NAMALWA (cell line): Measurements from ENCODE around the gene KCNK17.

Experiments used
- DNase-seq: peaks from one replicate; pipeline ENCODE4 v3.0.0-alpha.2; 2015; ENCODE audit warnings: low spot score

The KCNK17 gene

GRCh38 chr6:39266782-39267355 lies 47.4 kb downstream of the KCNK17 start:
- DNase-seq = no peak

- DNase-seq = no peak
These were observed 47.8 kb downstream of the KCNK17 start for GRCh38 chr6:39266375-39266774.

- DNase-seq = no peak
These were observed 50.7 kb downstream of the KCNK17 start for GRCh38 chr6:39263303-39264037.

- no peak for DNase-seq
These were observed 52.5 kb downstream of the KCNK17 start for GRCh38 chr6:39261751-39262150.

GRCh38 chr6:39260953-39261352 lies 53.3 kb downstream of the KCNK17 start:
- no peak for DNase-seq

GRCh38 chr6:39260456-39260855 lies 53.8 kb downstream of the KCNK17 start:
- DNase-seq = no peak

GRCh38 chr6:39256294-39256940 lies 57.8 kb downstream of the KCNK17 start:
- no peak for DNase-seq

GRCh38 chr6:39254999-39255535 lies 59.2 kb downstream of the KCNK17 start:
- no peak for DNase-seq

GRCh38 chr6:39251406-39251805 lies 62.8 kb downstream of the KCNK17 start:
- DNase-seq = no peak

- no peak for DNase-seq
These were observed 63.7 kb downstream of the KCNK17 start for GRCh38 chr6:39250507-39250906.

- no peak for DNase-seq
These were observed 64.9 kb downstream of the KCNK17 start for GRCh38 chr6:39249278-39249677.
